GM19099 (cell line): Measurements from ENCODE around the gene ZNF662.

Experiments
- POLR2A ChIP-seq: IDR thresholded peaks from 3 replicates; pipeline ENCODE4 v1.6.1; 2011; ENCODE audit warnings: low read depth; ENCODE audit not compliant: insufficient read length; ENCODE audit errors: extremely low read depth

The ZNF662 gene

DNA sequence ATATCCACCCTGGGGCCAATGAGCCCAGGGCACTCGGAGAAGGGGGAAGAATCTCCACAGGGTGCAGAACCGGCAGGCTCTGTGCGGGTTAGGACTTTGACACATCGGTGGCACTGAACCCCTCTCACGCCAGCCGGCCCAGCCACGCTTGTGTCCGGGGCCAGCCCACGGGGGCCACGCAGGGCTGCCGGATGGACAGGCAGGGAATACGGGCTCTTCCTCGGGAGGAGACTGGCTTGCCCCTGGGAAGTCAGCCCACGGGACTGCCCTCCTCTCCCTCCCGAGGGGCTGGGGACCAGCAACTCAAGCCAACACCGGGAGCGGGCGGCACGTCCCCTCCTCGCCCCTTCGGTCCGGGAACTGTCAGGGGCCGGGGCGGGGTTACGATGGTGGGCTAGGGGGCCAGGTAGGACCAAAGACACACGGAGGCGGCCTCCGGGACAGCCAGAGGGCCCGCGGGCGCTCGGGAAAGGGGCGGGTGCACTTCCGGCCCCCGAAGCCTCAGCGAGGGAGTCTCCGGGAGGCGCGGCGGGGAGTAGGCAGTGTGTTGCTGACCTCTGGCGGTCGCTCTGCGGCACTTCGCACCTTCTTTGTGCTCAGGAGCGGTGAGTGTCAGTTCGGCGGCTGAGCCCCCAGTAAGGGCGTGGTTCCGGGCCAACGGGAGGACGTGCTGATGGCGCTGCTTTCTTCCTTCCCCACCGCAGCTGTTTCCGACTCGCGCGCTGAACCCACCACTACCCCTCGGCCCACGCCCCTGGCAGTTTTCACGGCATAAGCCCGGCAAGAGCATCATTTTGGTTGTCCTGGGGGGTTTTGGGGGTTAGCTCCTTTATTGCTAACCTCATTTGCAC lies 25.1 kb upstream of the ZNF662 start:
- TF ChIP-seq POLR2A: peak; percentile 30

DNA sequence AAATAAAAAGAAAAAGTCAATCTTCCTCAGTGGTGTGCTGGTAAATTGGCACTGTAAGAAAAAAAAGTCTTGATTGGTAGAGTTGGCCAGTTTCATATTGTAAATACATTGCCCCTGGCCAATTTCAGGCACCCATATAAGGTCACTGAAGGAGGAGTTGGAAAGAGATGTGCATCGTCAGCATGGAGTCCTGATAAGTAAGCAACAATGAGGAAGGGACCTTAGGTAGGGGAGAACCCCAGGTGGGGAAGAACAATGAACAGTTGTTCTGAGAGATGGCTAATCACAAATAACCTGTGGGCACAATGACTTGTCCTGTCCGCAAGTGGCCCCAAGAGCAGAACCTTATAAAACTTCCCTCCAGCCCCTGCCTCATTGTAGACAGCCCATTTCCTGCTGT lies 21.6 kb upstream of the ZNF662 start:
- TF ChIP-seq POLR2A: no peak

DNA sequence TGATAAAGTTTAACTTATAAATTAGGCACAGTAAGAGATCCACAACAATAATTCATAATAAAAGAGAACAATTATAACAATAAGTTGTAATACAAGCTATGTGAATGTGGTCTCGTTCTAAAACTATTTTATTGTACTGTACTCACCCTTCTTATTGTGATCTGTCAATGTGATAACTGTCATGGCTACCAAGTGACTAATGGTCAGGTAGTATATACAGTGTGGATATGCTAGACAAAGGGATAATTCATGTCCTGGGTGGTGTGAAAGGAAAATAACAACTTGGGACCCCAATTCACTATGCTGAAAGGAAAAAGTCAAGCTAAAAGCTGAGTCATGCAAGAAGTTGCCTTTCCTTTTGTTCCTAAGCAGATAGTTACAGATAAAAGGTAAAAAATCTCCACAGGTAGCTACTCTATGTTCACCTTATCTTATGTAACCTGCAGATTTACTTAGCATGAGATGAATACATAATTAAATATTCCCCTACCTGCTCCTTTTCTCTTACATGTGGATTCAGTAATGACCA lies 19.6 kb upstream of the ZNF662 start:
- TF ChIP-seq POLR2A: no peak

DNA sequence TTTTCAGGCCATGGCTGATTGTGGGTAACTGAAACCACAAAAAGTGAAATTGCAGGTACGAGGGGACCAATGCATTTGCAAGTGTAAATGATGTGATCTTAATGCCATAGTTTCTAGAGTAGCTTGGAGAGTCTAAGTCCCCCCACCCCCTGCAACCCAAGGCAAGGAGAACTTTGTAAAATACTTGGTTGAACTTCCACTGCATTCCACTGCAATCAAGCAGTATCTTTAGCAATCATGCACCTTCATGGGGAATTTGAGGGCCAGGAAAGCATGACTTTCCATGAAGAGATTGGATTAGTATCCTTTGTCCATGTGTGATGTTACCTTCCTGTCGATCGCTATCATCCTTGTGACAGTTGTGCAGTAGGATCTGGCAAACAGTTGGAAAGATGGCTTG lies 18.9 kb upstream of the ZNF662 start:
- TF ChIP-seq POLR2A: no peak

DNA sequence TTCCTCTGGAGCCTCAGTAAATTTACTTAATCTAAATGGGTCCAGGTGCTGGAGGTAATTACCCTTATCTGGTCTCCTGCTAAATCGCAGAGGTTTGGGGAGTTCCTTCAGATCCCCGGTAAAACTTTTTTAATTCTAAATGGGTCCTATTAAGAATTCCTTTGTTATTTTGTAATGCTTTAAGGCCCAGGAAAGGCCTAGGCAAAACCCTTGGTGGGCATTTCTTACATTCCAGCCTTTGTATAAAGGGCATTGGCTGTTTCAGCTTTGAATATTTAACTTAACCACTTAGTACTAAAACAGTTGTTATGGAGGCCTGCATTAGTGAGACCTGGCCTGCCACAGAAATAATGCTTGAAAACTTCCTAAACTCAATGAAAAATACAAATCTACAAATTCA lies 14.9 kb upstream of the ZNF662 start:
- TF ChIP-seq POLR2A: no peak

DNA sequence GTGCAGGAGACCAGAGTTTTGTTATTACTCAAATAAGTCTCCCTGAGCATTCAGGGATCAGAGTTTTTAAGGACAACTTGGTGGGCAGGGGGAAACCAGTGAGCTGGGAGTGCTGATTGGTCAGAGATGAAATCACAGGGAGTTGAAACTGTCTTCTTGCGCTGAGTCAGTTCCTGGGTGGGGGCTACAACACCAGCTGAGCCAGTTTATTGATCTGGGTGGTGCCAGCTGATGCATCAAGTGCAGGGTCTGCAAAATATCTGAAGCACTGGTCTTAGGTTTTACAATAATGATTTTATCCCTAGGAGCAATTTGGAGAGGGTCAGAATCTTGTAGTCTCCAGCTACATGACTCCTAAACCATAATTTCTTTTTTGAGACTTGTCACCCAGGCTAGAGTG lies 13.8 kb upstream of the ZNF662 start:
- TF ChIP-seq POLR2A: no peak

DNA sequence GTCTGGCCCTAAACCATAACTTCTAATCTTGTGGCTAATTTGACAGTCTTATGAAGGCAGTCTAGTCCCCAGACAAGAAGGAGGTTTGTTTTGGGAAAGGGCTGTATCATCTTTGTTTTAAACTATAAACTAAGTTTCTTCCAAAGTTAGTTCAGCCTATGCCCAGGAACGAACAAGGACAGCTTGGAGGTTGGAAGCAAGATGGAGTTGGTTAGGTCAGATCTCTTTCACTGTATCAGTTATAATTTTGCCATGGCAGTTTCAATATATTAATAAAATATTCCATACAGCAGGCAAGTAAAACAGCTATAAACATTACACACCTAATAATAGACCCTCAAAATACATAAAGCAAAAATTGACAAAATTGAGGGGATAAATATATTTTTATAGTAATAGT lies 13.1 kb upstream of the ZNF662 start:
- TF ChIP-seq POLR2A: no peak

DNA sequence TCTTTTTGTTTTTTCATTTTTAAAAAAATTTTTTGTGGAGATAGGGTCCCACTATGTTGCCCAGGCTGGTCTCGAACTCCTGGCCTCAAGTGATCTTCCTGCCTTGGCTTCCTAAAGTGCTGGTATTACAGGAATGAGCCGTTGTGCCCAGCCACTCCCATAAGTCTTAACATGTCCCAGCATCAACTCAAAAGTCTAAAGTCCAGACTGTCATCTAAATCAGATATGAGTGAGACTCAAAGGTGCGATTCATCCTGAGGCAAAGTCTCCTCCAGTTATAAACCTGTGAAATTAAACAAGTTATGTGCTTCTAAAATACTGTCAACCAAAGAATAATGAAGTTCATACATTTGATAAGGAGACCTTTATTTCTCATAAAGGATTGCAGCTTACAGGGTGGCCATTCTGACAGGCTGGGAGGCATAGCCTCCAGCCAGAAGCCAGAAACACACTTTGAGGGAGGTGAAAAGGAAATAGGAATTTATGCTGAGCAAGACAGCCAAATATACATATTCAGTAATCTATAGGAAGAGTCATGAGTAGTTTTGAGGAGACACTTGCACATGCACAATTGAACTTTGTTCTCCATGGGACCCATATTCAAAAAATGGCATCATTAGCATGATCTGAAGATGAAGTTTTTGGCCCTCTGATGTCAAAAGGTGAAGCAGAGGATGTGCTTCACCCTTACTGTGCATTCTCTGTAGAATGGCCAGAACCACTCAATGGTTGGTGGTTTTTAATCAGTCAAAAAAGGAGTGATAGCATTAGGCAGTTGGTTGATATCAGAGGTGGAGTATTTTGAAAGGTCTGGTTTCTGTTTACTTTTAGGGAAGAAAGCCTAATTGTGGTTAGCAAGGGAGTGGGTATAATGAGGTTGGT lies 11.0 kb upstream of the ZNF662 start:
- no peak for TF ChIP-seq POLR2A

DNA sequence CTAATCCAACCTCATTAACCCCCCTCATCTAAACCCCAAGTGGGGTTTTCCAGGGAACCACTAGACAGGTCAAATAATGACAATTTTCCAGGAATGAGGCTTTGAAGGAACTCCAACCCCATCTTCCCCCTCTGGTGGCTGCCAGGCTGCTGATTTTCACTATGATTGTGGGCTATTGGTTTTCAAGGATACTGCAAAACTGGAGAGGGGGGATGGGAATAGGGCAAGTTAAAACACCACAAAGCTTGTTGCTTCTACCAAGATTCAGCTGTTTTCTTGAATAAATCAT lies 10.4 kb upstream of the ZNF662 start:
- no peak for TF ChIP-seq POLR2A

DNA sequence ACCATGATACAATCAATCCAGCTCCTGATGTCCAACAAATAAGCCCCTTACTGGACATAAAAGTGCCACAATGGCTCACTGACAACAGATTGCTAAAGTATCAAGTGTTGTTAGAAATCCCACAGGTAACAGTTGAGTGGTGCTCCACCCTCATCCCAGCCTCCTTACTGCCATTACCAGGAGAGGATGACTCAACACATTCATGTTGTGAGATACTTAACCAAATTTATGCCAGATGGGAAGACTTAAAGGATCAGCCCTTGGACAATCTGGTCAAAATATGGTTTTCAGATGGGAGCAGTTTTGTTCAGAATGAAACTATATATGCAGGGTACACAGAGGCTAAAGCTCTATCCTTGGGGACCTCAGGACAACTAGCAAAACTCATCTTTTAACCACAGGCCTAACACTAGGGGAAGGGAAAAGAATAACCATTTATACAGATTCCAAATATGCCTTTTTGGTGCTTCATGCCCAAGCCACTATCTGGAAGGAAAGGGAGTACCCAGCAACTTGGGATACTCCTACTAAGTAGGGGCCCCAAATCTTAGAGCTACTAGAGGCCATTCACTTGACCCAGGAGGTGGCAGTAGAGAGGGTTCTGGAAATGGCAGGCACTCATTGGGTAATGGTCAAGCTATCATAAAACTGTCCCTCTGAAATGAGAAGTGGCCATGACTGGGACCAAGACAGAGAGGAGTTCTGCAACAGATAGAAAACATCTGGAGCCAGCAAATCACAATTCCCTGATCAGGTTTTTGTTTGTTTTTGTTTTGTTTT lies 6.9 kb upstream of the ZNF662 start:
- no peak for TF ChIP-seq POLR2A

DNA sequence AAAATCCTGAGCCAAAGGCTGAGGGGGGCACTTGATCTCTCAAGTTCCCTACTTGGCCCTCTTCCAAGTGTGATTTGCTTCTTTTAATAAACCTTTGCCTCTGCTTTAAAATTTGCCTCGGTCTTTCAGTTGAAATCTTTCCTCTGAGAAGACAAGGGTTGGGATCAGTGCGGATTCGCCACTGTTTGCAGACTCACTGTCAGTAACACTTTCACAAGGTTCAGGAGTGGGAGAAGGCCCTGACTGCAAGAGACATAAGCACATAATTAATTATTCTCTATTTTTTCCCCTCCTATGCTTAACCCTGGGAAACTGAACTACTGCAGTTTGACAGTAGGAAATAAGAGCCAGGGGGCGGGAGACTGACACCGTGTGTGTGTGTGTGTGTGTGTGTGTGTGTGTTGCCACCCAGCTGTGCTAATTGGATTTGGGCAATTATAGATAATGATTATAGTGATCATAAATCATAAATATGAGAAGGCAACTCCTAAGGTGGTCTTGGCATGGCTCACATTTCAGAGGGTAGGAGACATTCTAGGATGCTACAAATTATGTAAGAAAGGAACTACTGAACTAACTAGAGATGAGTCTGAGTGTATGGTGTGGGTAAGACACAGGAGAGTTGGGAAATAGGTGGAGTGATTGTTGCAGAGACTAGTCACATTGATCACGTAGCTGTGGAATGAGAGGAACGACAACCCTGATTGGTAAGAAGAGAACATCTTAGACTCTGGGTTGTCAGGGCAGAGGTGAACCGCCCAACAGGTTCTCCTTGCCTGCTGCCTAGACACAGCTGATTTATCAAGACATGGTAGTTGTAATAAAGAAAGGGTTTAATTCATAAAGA lies 5.5 kb upstream of the ZNF662 start:
- no peak for TF ChIP-seq POLR2A

DNA sequence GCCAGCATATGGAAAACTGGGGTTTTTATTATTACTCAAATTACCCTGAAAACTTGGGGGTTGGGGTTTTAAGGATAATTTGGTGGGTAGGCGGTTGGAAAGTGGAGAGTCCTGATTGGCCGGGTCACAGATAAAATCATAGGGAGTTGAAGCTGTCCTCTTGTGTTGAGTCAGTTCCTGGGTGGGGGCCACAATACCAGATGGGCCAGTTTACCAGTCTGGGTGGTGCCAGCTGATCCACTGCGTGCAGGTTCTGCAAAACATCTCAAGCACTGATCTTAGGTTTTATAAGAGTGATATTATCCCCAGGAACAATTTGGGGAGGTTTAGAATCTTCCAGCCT lies 4.9 kb upstream of the ZNF662 start:
- TF ChIP-seq POLR2A: no peak

DNA sequence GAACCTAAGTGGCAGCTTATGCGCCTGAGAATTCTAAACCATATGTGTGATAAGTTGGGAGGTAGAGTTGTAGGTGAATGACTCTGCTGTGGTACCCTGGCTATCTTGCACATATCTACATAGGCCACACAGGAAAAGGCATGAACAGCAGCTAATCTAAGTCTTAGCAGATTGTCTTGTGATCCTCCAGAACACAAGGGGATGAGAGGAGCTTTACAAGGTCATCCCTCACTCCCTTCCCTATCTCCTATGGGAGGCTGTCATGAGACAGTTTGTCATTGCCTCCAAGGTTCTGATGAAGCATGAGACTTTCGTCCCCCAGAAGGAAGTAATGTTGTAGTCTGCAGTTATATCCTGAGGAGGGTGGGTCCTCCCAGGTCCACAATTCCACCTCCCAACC lies 3.7 kb upstream of the ZNF662 start:
- TF ChIP-seq POLR2A: no peak

DNA sequence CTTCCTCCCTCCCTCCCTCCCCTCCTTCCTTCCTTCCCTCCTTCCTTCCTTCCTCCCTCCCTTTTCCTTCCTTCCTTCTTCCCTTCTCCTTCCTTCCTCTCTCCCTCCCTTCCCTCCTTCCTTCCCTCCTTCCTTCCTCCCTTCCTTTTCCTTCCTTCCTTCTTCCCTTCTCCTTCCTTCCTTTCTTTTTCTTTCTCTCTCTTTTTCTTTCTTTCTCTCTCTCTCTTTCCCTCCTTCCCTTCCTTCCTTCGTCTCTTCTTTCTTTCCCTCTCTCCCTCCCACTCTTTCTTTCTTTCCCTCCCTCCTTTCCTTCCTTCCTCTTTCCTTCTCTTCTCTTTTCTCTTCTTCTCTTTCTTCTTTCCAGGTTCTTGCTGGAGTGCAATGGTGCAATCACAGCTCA lies 1.9 kb upstream of the ZNF662 start:
- TF ChIP-seq POLR2A: no peak

DNA sequence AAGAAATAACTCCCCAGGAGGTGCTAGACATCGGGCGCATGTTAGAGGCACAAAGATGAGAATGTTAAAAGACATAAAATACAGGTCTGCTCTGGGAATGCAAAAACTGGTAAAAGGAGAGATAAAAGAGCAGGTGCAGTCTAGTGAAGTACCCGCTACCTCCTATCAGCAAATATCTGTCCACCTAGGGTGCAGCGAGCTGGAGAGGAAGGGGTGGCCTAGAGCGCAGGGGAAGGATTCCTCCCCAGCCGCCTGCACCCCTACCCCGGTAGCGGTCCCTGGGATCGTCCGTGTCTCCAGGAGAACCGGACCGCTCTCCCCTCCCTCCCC lies 237 bp upstream of the ZNF662 start:
- no peak for TF ChIP-seq POLR2A
